HG02840 (cell line): ENCODE results near the gene CCNI2.

Experiments
- ATAC-seq: cut with Tn5 transposase; IDR thresholded peaks from one replicate; pipeline ENCODE4 v1.9.1; 2021; ENCODE audit warnings: mild to moderate bottlenecking, moderate library complexity, moderate number of reproducible peaks; ENCODE audit not compliant: unreplicated experiment, low FRiP score

CCNI2 gene

GRCh38 chr5:132764671-132765238, 17.5 kb downstream of the CCNI2 start:
- no peak for ATAC-seq

- ATAC-seq, result no peak
These were observed 18.2 kb downstream of the CCNI2 start for GRCh38 chr5:132765311-132766019.

- ATAC-seq, result no peak
These were observed 19.0 kb downstream of the CCNI2 start for GRCh38 chr5:132766020-132766805.

GRCh38 chr5:132766806-132767055, 19.5 kb downstream of the CCNI2 start:
- no peak for ATAC-seq

- no peak for ATAC-seq
These were observed 19.9 kb downstream of the CCNI2 start for GRCh38 chr5:132767150-132767549.

GRCh38 chr5:132768485-132768868, 21.3 kb downstream of the CCNI2 start:
- no peak for ATAC-seq

- ATAC-seq, result no peak
These were observed 23.4 kb downstream of the CCNI2 start for GRCh38 chr5:132770476-132771159.

- no peak for ATAC-seq
These were observed 24.3 kb downstream of the CCNI2 start for GRCh38 chr5:132771503-132771998.

- no peak for ATAC-seq
These were observed 25.3 kb downstream of the CCNI2 start for GRCh38 chr5:132772291-132773070.

GRCh38 chr5:132773114-132773513, 25.9 kb downstream of the CCNI2 start:
- no peak for ATAC-seq

- no peak for ATAC-seq
These were observed 26.6 kb downstream of the CCNI2 start for GRCh38 chr5:132773601-132774355.

- no peak for ATAC-seq
These were observed 27.2 kb downstream of the CCNI2 start for GRCh38 chr5:132774406-132774805.

GRCh38 chr5:132774896-132775295, 27.7 kb downstream of the CCNI2 start:
- no peak for ATAC-seq

GRCh38 chr5:132775476-132775961, 28.3 kb downstream of the CCNI2 start:
- ATAC-seq, result no peak

- ATAC-seq, result peak; percentile 22
These were observed 29.1 kb downstream of the CCNI2 start for GRCh38 chr5:132776131-132776937.

- no peak for ATAC-seq
These were observed 29.6 kb downstream of the CCNI2 start for GRCh38 chr5:132776938-132777208.

GRCh38 chr5:132777209-132778069, 30.2 kb downstream of the CCNI2 start, which contains the start of gene SEPTIN8:
Gene SEPTIN8, minus strand, starts transcription at chr5:132777239. Its CDS starts 102 bp downstream, at chr5:132777137.
- ATAC-seq, result peak; percentile 54

- no peak for ATAC-seq
These were observed 30.9 kb downstream of the CCNI2 start for GRCh38 chr5:132778129-132778528.
